Astrocyte (in vitro differentiated cells and primary cell): ENCODE measurements around the gene ARMCX1.

Source experiments
- EZH2 ChIP-seq: IDR thresholded peaks from 2 replicates; pipeline ENCODE4 v1.6.1; 2012; ENCODE audit warnings: mild to moderate bottlenecking, low read length, inconsistent platforms; ENCODE audit not compliant: insufficient read depth
- TF ChIP-seq, protein P1 (sequence below): IDR thresholded peaks from 2 replicates; pipeline ENCODE4 v1.5.1; 2011; ENCODE audit warnings: low read depth, mild to moderate bottlenecking, inconsistent platforms, low read length, moderate library complexity; ENCODE audit not compliant: insufficient read depth

DNA sequence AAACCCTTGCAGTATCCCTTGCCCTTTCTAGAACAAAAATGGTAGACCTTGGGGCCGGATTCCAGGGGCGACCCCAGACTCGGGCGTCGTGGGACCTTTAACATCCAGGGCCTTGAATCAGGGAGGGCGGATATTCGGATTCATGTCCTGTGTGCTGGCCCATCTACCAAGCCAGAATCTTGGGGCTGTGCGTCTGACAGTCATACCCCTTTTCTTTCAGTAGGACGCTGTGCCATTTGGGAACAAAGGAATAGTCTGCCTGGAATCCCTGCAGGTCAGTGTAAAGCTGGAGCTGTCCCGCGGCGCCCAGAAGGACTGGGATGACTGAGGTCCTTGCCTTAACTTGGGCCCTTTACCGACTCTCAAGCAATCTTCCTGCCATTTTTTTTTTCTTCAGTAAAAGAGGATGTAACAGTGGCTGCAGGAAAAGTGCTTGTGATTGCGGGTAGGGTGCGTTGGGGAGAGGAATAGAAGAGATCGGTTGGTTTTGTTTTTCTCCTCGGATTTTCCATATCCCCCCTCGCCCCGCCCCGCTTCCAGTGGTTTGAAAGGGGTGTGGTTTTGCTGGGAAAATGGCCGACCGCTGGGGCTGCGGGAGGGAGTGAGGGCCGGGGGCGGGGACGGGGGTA, 518 bp downstream of the ARMCX1 start:
- TF ChIP-seq, protein P1, sequence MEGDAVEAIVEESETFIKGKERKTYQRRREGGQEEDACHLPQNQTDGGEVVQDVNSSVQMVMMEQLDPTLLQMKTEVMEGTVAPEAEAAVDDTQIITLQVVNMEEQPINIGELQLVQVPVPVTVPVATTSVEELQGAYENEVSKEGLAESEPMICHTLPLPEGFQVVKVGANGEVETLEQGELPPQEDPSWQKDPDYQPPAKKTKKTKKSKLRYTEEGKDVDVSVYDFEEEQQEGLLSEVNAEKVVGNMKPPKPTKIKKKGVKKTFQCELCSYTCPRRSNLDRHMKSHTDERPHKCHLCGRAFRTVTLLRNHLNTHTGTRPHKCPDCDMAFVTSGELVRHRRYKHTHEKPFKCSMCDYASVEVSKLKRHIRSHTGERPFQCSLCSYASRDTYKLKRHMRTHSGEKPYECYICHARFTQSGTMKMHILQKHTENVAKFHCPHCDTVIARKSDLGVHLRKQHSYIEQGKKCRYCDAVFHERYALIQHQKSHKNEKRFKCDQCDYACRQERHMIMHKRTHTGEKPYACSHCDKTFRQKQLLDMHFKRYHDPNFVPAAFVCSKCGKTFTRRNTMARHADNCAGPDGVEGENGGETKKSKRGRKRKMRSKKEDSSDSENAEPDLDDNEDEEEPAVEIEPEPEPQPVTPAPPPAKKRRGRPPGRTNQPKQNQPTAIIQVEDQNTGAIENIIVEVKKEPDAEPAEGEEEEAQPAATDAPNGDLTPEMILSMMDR = no peak
- no peak for TF ChIP-seq EZH2
